ENCODE measurements around the gene KDM4B. TPM values are rescaled to one million over a fixed set of nuclear protein-coding genes. Genes with fewer than 3 reads are reported as not detected.
A peak's percentile ranks its signal among the peaks of the same experiment; 100 is the strongest.
"Not testable (repeated sequence)": the region's sequence is repeated elsewhere in the genome, so short reads cannot be mapped to it uniquely, and the experiment has no call there.

Gene KDM4B
- total RNA-seq, 2 donors from 2014 or later, result 31.3 to 37.1 TPM

DNA sequence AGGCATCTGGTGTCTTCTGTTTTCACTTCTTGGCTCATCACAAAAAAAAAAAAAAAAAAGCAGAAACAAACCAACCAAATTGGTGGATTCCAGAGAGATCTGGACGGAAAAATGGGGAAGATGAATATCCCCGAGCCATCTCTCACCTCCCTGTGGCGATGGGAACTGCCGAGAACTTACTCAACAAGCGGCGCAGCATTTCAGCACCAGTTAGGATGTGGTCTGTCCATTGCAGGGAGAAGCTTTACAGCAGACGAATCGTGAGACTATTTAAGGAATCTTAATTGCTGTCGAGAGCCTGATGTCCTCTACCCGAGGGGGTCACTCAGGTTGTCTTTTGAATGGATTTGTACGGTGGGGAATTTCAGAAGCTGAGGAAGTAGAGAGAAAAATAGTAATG, 17.3 kb upstream of the KDM4B start:
- Mint-ChIP-seq H3K27ac (no peak overlapping the region), H3K9me3 (no peaks in the 10 kb centered on the region), H3K4me3 (no peak overlapping the region), H3K27me3 (ENCODE audit: low read depth) (no peaks in the 10 kb centered on the region), H3K36me3 (ENCODE audit: insufficient read depth in 2 of 2) (peaks cover 17 to 41% of the 10 kb centered on the region in 2 donors), H3K4me1 (ENCODE audit: low read depth) (no peaks in the 10 kb centered on the region)
- no peak for ATAC-seq (replicated peaks in 1 of 2)
- DNase-seq, result no peak

DNA sequence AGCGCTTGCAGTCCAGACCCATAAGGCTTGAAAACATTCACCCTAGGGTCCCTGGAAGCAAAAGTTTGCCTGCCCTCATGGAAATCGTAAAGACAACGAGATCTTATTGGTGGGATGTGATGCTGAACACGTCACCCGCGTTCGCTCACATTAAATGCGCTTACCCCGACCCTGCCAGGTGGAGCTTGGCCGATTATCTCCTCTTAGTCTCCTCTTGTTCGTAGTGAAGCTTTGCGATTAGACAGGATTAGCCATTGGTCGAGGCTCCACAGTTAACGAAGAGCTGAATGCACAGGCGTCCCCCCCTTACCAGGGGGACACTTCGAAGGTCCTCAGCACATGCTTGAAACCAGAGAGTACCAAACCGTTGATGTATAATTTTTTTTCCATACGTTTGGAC, 16.0 kb upstream of the KDM4B start:
- H3K27ac Mint-ChIP-seq, result no peak overlapping the region
- no peak for ATAC-seq (replicated peaks in 1 of 2)
- no peaks in the 10 kb centered on the region for H3K4me1 Mint-ChIP-seq (ENCODE audit: low read depth)
- no peak overlapping the region for H3K4me3 Mint-ChIP-seq
- H3K36me3 Mint-ChIP-seq (ENCODE audit: insufficient read depth in 2 of 2), result peaks cover 11 to 32% of the 10 kb centered on the region in 2 donors
- no peaks in the 10 kb centered on the region for H3K9me3 Mint-ChIP-seq
- DNase-seq, result no peak
- no peaks in the 10 kb centered on the region for H3K27me3 Mint-ChIP-seq (ENCODE audit: low read depth)

DNA sequence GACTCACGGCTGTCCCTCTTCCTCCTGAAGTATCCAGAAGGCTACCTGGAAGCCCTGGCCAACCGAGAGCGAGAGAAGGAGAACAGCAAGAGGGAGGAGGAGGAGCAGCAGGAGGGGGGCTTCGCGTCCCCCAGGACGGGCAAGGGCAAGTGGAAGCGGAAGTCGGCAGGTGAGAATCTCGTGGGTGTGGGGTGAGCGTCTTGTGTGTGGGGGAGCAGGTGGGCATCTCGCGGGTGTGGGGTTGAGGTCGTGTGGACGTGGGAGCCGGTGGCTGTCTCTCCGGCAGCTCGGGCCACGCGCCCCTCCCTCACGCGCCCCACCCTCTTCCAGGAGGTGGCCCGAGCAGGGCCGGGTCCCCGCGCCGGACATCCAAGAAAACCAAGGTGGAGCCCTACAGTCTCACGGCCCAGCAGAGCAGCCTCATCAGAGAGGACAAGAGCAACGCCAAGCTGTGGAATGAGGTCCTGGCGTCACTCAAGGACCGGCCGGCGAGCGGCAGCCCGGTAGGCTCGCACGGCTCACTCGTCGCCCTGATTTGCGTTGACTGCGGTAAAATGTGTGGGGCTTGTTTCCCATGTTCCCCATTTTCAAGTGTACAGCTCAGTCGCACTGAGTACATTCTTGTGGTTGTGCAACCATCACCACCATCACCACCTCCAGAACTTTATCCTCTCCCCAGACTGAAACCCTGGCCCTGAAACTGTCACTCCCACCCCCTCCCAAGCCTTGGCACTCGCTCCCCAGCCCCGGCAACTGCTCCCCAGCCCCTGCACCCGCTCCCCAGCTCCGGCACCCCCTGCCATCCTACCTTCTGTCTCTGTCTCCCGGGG, 14.4 kb upstream of the KDM4B start:
- peak overlapping the region; percentile 76 for H3K27ac Mint-ChIP-seq

DNA sequence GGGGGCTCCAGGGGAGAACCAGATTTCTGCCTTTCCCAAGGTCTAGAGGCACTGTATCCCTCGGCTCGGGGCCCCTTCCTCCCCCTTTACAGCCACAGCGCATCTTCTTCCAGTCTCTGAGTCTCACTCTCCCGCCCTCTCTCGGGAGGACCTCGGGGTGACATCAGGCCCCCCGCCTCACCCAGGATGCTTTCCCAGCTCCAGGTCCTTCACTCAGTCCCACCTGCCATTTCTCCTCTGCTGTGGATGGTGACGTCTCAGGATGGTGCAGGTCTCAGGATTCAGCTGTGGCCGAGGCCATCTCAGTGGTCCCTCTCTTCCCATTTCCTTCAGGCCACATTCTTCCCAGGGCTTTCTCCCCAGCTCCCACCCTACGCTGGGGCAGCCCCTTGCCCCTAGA, 13.6 kb upstream of the KDM4B start:
- DNase-seq, result no peak
- H3K36me3 Mint-ChIP-seq (ENCODE audit: insufficient read depth in 2 of 2), result peaks cover 13 to 33% of the 10 kb centered on the region in 2 donors
- H3K27me3 Mint-ChIP-seq (ENCODE audit: low read depth), result no peaks in the 10 kb centered on the region
- no peaks in the 10 kb centered on the region for H3K4me1 Mint-ChIP-seq (ENCODE audit: low read depth)
- H3K27ac Mint-ChIP-seq, result no peak overlapping the region
- no peak overlapping the region for H3K4me3 Mint-ChIP-seq
- no peak for ATAC-seq (replicated peaks in 1 of 2)
- H3K9me3 Mint-ChIP-seq, result no peaks in the 10 kb centered on the region

More for the DNA sequence above, 14.4 kb upstream of the KDM4B start:
- H3K4me1 Mint-ChIP-seq (ENCODE audit: low read depth); DNase-seq; H3K9me3 Mint-ChIP-seq; ATAC-seq (replicated peaks in 1 of 2); H3K27me3 Mint-ChIP-seq (ENCODE audit: low read depth); H3K4me3 Mint-ChIP-seq: not testable (repeated sequence)
- peaks cover 13 to 28% of the 10 kb centered on the region in 2 donors for H3K36me3 Mint-ChIP-seq (ENCODE audit: insufficient read depth in 2 of 2)

DNA sequence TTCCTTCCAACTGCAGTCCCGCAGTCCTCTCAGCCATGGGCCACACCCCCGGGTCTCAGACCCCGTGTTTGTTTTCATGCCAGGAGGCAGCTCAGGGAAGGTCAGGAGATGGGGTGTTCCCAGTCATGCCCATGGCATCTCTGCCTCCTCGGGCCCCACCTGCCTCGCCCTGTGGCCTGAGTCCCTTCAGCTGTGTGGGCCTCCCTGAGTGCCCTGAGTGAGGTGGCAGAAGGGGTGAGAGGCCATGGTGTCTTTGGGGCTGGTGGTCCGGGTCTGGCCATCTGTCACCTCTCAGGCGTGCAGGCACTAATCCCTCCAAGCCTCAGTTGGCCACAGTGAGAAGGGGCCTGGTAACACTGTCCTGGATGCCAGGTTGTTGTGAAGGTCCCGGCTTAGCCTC, 10.9 kb upstream of the KDM4B start:
- DNase-seq (no peak), ATAC-seq (replicated peaks in 1 of 2) (no peak)
- H3K4me1 Mint-ChIP-seq (ENCODE audit: low read depth), result no peaks in the 10 kb centered on the region
- H3K9me3 Mint-ChIP-seq, result no peaks in the 10 kb centered on the region
- no peak overlapping the region for H3K4me3 Mint-ChIP-seq
- H3K27ac Mint-ChIP-seq, result no peak overlapping the region
- H3K36me3 Mint-ChIP-seq (ENCODE audit: insufficient read depth in 2 of 2), result peaks cover 13 to 24% of the 10 kb centered on the region in 2 donors
- H3K27me3 Mint-ChIP-seq (ENCODE audit: low read depth), result no peaks in the 10 kb centered on the region

DNA sequence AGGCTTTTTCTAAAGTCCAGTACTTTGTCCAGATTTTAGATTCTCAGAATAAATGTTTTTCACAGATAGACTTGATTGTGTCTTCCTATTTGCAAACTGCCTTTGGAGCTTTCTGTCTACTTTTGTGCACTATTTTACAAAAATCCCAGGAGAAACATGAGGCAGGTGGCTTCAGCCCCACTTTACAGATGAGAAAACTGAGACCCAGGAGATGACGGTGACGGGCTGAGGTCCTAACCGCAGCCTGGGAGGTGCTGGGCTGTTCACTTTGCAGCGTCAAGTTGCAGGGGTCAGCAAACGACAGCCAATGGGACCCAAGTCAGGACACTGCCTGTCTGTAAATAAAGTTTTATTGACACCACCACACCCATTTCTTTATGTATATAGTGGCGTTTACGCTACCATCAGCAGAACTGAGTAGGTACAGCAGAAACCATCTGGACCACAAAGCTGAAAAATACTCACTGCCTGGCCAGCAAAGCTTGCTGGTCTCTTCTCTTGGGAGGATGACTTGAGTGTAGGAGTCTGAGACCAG, 6.8 kb upstream of the KDM4B start:
- Mint-ChIP-seq H3K27me3 (ENCODE audit: low read depth) (no peaks in the 10 kb centered on the region), H3K4me1 (ENCODE audit: low read depth) (no peaks in the 10 kb centered on the region), H3K4me3 (no peak overlapping the region), H3K36me3 (ENCODE audit: insufficient read depth in 2 of 2) (peaks cover 5 to 17% of the 10 kb centered on the region in 2 donors), H3K9me3 (no peaks in the 10 kb centered on the region), H3K27ac (no peak overlapping the region)
- ATAC-seq (replicated peaks in 1 of 2) (no peak), DNase-seq (no peak)

DNA sequence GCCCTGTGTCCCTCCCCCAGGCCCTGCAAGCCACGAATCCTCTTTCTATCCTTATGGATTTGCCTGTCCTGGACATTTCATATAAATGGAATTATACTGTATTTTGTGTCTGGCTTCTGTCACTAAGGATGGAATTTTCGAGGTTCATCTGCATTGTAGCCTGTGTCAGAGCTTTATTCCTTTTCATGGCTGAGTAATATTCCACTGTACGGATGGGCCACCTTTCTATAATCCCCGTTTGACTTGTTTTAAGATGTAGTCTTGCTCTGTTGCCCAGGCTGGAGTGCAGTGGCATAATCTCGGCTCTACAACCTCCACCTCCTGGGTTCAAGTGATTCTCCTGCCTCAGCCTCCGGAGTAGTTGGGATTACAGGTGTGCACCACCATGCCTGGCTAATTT, 3.9 kb upstream of the KDM4B start:
- no peaks in the 10 kb centered on the region for H3K27me3 Mint-ChIP-seq (ENCODE audit: low read depth)
- peaks cover 20% of the 10 kb centered on the region for H3K4me1 Mint-ChIP-seq (ENCODE audit: low read depth)
- H3K27ac Mint-ChIP-seq, result no peak overlapping the region
- DNase-seq (no peak), ATAC-seq (replicated peaks in 1 of 2) (no peak)
- H3K4me3 Mint-ChIP-seq, result no peak overlapping the region
- no peaks in the 10 kb centered on the region for H3K9me3 Mint-ChIP-seq
- H3K36me3 Mint-ChIP-seq (ENCODE audit: insufficient read depth in 2 of 2), result peaks cover 3 to 12% of the 10 kb centered on the region in 2 donors

DNA sequence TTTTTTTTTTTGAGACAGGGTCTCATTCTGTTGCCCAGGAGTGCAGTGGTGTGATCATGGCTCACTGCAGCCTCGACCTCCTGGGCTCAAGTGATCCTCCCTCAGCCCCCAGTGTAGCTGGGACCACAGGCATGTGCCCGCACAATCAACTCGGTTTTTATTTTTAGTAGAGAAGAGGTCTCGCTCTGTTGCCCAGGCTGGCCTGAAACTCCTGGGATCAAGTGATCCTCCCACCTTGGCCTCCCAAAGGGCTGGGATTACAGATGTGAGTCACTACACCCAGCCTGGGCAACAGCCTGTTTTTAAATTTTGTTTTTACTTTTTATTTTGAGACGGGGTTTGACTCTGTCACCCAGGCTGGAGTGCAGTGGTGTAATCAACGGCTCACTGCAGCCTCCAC, 2.3 kb upstream of the KDM4B start:
- Mint-ChIP-seq H3K4me1 (ENCODE audit: low read depth) (peaks cover 35% of the 10 kb centered on the region), H3K27ac (no peak overlapping the region), H3K36me3 (ENCODE audit: insufficient read depth in 2 of 2) (peaks cover 3 to 12% of the 10 kb centered on the region in 2 donors), H3K4me3 (no peak overlapping the region), H3K9me3 (no peaks in the 10 kb centered on the region), H3K27me3 (ENCODE audit: low read depth) (no peaks in the 10 kb centered on the region)
- DNase-seq (no peak), ATAC-seq (replicated peaks in 1 of 2) (no peak)

DNA sequence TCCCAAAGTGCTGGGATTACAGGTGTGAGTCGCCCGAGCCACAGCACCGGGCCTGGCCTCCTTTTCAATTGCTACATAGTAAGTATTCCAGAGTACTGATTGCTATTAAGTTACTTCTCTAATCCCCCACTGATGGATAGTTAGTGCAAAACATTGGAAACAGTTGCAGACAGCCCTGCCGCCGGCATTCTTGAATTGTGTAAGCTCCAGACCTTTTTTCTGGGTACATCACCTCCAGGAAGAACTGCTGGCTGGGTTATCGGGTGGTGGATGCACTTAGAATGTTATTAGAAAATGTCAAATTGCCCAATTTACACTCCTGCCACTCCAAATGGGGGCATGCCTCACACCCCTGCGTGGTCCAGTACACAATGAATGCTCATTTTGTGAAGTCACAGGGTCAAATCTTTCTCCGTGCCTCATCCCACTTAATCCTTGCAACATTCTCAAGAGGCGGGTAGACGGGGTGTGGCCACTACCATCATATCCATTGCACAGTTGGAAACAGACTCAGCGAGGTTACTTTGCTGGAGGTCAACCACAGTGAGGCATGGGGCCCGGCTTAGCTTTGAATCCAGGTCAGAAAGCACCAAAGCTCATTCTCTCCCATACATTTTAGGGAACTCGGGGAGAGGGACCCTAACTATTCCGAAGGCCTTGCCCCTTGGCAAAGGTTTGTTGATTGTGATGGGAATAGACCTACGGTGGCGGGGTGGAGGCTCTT, 1.0 kb upstream of the KDM4B start:
- DNase-seq (peak in 1 of 2 donors; percentile 5), ATAC-seq (replicated peaks in 1 of 2) (no peak)
- H3K27ac Mint-ChIP-seq, result peak overlapping the region; percentile 61
- no peaks in the 10 kb centered on the region for H3K9me3 Mint-ChIP-seq
- H3K4me3 Mint-ChIP-seq, result peak overlapping the region; percentile 81 to 88
- H3K4me1 Mint-ChIP-seq (ENCODE audit: low read depth), result peaks cover 46% of the 10 kb centered on the region
- no peaks in the 10 kb centered on the region for H3K27me3 Mint-ChIP-seq (ENCODE audit: low read depth)
- H3K36me3 Mint-ChIP-seq (ENCODE audit: insufficient read depth in 2 of 2), result peaks cover 1 to 9% of the 10 kb centered on the region in 2 donors

DNA sequence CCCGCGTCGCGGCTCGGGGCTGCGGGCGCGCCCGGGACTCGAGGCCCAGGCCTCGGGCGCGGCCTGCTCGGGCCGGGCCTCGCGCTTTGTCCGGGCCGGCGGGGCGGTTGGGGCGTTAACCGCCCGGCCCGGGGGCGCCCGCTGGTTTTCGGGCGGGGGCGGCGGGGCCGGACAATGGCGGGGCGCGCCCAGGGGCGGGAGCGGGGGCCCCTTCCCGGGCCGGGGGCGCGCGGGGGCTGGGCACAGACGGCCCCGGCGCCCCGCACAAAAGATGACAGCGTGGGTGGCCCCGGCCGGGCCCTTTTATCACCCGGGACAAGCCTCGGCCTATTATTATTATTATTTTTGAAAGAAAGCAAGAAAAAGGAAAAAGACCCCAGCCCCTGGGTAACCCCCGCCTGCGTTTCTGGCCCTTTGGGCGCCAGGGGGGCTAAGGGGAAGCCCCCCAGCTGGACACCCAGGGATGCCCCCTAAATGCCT, 419 bp downstream of the KDM4B start:
- Mint-ChIP-seq H3K27me3 (ENCODE audit: low read depth) (no peaks in the 10 kb centered on the region), H3K4me1 (ENCODE audit: low read depth) (peaks cover 50% of the 10 kb centered on the region), H3K27ac (peak overlapping the region; percentile 74), H3K9me3 (no peaks in the 10 kb centered on the region), H3K36me3 (ENCODE audit: insufficient read depth in 2 of 2) (peaks cover 0 to 9% of the 10 kb centered on the region in 2 donors), H3K4me3 (peak overlapping the region; percentile 97)
- ATAC-seq (replicated peaks in 1 of 2) (no peak), DNase-seq (no peak)

DNA sequence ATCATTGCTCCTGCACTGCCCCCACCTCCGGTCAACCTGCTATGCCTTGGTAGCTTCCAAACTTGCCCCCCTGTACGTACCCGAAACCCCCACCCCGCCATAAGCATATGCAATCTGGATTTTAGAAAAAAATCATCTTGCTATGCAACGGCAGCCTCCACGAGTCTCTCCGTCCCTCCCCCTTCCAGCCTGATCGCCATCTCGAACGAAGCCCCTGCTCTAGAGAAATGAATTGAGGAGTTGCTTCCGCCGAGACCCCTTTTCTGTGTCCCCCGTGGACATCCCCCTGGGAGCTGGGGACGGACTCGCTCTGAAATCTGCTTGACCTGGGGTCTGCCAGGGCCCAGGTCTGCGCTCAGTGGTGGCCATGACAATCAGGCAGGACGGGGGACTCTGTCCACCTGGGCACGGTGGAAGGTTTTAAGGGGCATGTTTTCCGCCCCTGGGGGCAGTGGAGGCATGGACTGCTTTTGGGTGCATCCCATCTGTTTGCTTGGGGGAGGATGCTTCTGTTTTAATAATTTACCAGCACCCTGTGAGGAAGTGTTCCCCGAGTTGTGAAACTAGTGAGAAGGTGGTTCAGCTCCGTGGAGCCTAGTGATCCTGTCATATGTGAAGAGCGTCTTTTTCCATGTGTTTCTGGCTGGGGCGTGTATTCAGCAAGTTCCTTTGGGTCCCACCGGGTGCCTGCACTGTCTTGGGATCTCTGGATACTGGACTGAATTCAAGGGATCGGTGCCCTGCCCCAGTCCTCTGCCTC, 1.0 kb downstream of the KDM4B start:
- H3K4me3 Mint-ChIP-seq, result peak overlapping the region; percentile 97
- peak; percentile 6 to 15 for DNase-seq
- H3K4me1 Mint-ChIP-seq (ENCODE audit: low read depth), result peaks cover 53% of the 10 kb centered on the region

DNA sequence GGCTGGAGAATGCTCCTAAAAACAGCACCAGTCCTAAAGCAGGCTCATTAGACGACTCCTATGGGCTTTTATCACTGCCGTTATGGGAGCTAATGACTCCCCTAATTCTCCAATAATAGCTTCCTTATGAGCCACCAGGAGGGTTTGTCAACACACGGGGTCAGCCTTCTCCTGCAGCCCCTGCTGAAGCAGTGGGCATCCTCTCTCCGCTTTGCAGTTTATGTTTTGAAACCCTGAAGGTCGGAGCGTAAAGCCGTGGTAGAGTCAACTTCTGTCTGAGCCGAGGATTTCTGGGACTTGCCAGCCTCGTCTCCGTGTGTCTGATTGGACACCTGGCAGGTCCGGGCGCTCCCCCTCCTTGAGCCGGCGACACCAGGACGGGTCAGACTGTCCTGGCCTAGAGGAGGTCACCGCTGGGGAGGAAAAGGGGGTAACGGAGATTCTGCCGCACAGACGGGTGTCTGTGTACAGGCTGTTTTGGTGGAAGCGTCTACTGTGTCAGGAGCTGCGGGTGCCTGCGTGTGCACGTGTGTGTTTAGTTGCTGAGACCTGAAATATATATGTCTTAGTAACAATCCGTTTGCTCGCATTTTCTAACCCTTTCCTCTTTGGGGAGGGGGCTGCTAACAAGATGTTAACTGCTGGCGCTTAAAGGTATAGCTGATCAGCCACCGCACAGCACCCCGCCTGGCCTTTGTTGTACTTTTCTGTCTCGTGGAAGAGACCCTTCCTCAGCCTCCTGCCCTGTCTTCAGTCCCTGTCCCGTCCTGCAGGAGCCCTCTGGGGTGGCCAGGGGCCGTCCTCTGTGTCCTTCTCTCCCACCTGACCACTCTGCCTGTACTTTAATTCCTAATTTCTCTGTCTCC, 1.9 kb downstream of the KDM4B start:
- DNase-seq (peak in 1 of 2 donors; percentile 11), ATAC-seq (replicated peaks in 1 of 2) (no peak)
- peaks cover 0 to 4% of the 10 kb centered on the region in 2 donors for H3K36me3 Mint-ChIP-seq (ENCODE audit: insufficient read depth in 2 of 2)
- no peaks in the 10 kb centered on the region for H3K9me3 Mint-ChIP-seq
- peak overlapping the region; percentile 69 for H3K27ac Mint-ChIP-seq
- no peaks in the 10 kb centered on the region for H3K27me3 Mint-ChIP-seq (ENCODE audit: low read depth)
- peak overlapping the region; percentile 97 for H3K4me3 Mint-ChIP-seq
- peaks cover 56% of the 10 kb centered on the region for H3K4me1 Mint-ChIP-seq (ENCODE audit: low read depth)

More for the DNA sequence above, 1.0 kb downstream of the KDM4B start:
- H3K9me3 Mint-ChIP-seq, result no peaks in the 10 kb centered on the region
- no peaks in the 10 kb centered on the region for H3K27me3 Mint-ChIP-seq (ENCODE audit: low read depth)
- peak overlapping the region; percentile 74 for H3K27ac Mint-ChIP-seq
- ATAC-seq (replicated peaks in 1 of 2), result no peak
- peaks cover 0 to 8% of the 10 kb centered on the region in 2 donors for H3K36me3 Mint-ChIP-seq (ENCODE audit: insufficient read depth in 2 of 2)
